CD4-positive, alpha-beta memory T cell (primary cell): ENCODE measurements around the gene ATG10. TPM values are rescaled to one million over a fixed set of nuclear protein-coding genes. Genes with fewer than 3 reads are reported as not detected.

ENCODE experiments used
- CTCF ChIA-PET: fragments of 350-600 bp; sonication (Branson Sonifier 250); formaldehyde crosslinking; loops from one replicate; lab custom pipeline; 2021; ENCODE audit warnings: inconsistent platforms; ENCODE audit not compliant: partially characterized antibody; lab: Charles Lee
- POLR2A ChIA-PET: fragments of 350-600 bp; sonication (Branson Sonifier 250); formaldehyde crosslinking; loops from one replicate; lab custom pipeline; 2021; ENCODE audit not compliant: partially characterized antibody; lab: Charles Lee
- DNase-seq, 5 donors: peaks; one replicate each; pipeline versions ENCODE4 v3.0.0 to v3.0.0-alpha.2; 2020 to 2022; ENCODE audit warnings: mixed read lengths in 1 of 5
- H3K27ac ChIP-seq: one replicate; pipeline ENCODE4 v1.7.0; 2013; ENCODE audit warnings: low read depth, low read length
- H3K27me3 ChIP-seq: 2 replicates; pipeline ENCODE4 v1.7.0; 2013; ENCODE audit warnings: mild to moderate bottlenecking, low read length, moderate library complexity; ENCODE audit not compliant: insufficient read depth
- H3K36me3 ChIP-seq: 2 replicates; pipeline ENCODE4 v1.7.0; 2013; ENCODE audit warnings: mild to moderate bottlenecking, low read length, moderate library complexity; ENCODE audit not compliant: insufficient read depth
- H3K4me1 ChIP-seq: 2 replicates; pipeline ENCODE4 v1.7.0; 2013; ENCODE audit warnings: mild to moderate bottlenecking, low read length, moderate library complexity; ENCODE audit not compliant: insufficient read depth
- H3K4me3 ChIP-seq, 2 donors: one replicate each; pipeline ENCODE4 v1.7.0; 2013; ENCODE audit warnings: low read length in 2 of 2, mild to moderate bottlenecking in 1 of 2
- H3K9me3 ChIP-seq, 2 donors: one replicate each; pipeline ENCODE4 v1.7.0; 2013; ENCODE audit warnings: low read length in 2 of 2, control low read depth in 1 of 2; ENCODE audit not compliant: control insufficient read depth in 1 of 2
- H3K27ac Mint-ChIP-seq, 7 donors: one replicate each; pipeline ENCODE4 v1.8.0; 2020 to 2021; ENCODE audit warnings: mixed read lengths in 7 of 7, mild to moderate bottlenecking in 6 of 7, inconsistent platforms in 3 of 7, moderate library complexity in 3 of 7
- H3K27me3 Mint-ChIP-seq, 2 donors: one replicate each; pipeline ENCODE4 v1.8.0; 2020 to 2021; ENCODE audit warnings: mixed read lengths in 2 of 2
- H3K36me3 Mint-ChIP-seq, 2 donors: one replicate each; pipeline ENCODE4 v1.8.0; 2020 to 2021; ENCODE audit warnings: mixed read lengths in 2 of 2, inconsistent platforms in 1 of 2, mild to moderate bottlenecking in 1 of 2
- H3K4me1 Mint-ChIP-seq, 4 donors: one replicate each; pipeline ENCODE4 v1.8.0; 2020 to 2021; ENCODE audit warnings: mixed read lengths in 4 of 4, mild to moderate bottlenecking in 1 of 4
- H3K4me3 Mint-ChIP-seq, 8 donors: one replicate each; pipeline ENCODE4 v1.8.0; 2020 to 2021; ENCODE audit warnings: mixed read lengths in 8 of 8, mild to moderate bottlenecking in 7 of 8, moderate library complexity in 6 of 8, inconsistent platforms in 3 of 8
- H3K9me3 Mint-ChIP-seq, 8 donors: one replicate each; pipeline ENCODE4 v1.8.0; 2020 to 2021; ENCODE audit warnings: mixed read lengths in 8 of 8, mild to moderate bottlenecking in 5 of 8, inconsistent platforms in 3 of 8, moderate library complexity in 1 of 8
- intact Hi-C: fragments of 100-400 bp; cut with micrococcal nuclease; formaldehyde crosslinking; loops from one replicate; pipeline ENCODE4 v1.15.1; 2023
- polyA plus RNA-seq, 2 donors: library from polyadenylated mRNA; unstranded; fragments of 300-500 nt; fragmentation: Illumina TruSeq; gene quantifications; one replicate each; pipeline ENCODE4 v1.2.3, GENCODE V29; 2021
- total RNA-seq, 2 experiments: library from RNA; stranded (reverse); gene quantifications; one replicate each; pipeline ENCODE4 v1.2.3, GENCODE V29; 2021

Gene ATG10
- total and polyA plus RNA-seq, 4 experiments from 2014 or later = 7.3 to 10.5 (median 7.7) TPM

DNA sequence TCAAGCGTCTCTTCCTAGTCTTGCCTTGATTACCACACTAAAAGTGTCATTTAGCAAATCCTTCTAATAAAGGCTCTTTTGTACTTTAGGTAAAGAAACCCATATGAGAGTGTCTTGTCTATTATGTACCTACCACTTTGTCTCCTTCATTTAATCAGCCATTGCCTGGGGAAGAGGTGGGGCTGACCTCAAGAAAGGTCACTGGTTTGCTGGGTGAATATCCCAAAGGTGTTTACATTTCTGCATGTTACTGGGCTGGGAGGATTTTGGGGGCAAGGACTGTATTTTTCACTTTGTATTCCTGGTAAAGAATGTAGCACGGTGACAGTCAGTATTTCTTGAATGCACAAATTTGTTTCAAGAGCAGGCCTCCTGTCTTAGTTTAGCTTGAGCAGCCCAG, 318.2 kb downstream of the ATG10 start:
- Mint-ChIP-seq H3K27me3 (peaks cover 0 to 1% of the 10 kb centered on the region in 2 donors), H3K4me1 (no peaks in the 10 kb centered on the region), H3K36me3 (peaks cover 0 to 6% of the 10 kb centered on the region in 2 donors), H3K9me3 (no peaks in the 10 kb centered on the region), H3K4me3 (no peak overlapping the region), H3K27ac (no peak overlapping the region)
- no peaks in the 10 kb centered on the region for H3K27me3 ChIP-seq
- H3K4me3 ChIP-seq = no peak overlapping the region
- intact Hi-C loops = no loop called here
- ChIA-PET POLR2A (no interaction called here), CTCF (no interaction called here)
- no peaks in the 10 kb centered on the region for H3K36me3 ChIP-seq
- no peaks in the 10 kb centered on the region for H3K4me1 ChIP-seq
- H3K9me3 ChIP-seq = no peaks in the 10 kb centered on the region
- DNase-seq = no peak
- no peak overlapping the region for H3K27ac ChIP-seq

DNA sequence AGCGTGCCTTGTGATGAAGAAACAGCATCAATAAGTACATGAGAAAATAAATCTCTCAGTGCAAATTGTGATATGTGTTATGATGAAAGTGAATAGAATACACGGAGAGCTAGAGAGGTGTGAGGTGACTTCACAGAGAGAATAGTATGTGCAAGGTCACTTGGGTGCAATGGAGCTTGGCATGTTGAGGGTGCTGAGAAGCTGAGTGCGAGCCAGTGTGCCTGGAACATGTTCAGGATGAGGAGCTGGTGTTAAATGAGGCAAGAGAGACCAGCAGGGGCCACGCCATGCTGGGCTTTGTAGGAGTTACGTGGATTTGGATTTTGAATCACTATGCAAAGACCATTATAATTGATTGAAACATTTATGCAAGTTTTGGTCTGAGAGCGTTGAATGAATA, 319.1 kb downstream of the ATG10 start:
- no peak overlapping the region for H3K27ac ChIP-seq
- no peaks in the 10 kb centered on the region for H3K36me3 ChIP-seq
- ChIA-PET POLR2A (no interaction called here), CTCF (no interaction called here)
- Mint-ChIP-seq H3K27ac (no peak overlapping the region), H3K27me3 (peaks cover 0 to 1% of the 10 kb centered on the region in 2 donors), H3K36me3 (no peaks in the 10 kb centered on the region), H3K4me1 (no peaks in the 10 kb centered on the region), H3K9me3 (no peaks in the 10 kb centered on the region), H3K4me3 (no peak overlapping the region)
- H3K4me1 ChIP-seq = no peaks in the 10 kb centered on the region
- no peak overlapping the region for H3K4me3 ChIP-seq
- intact Hi-C loops = no loop called here
- no peak for DNase-seq
- no peaks in the 10 kb centered on the region for H3K27me3 ChIP-seq
- H3K9me3 ChIP-seq = no peaks in the 10 kb centered on the region

DNA sequence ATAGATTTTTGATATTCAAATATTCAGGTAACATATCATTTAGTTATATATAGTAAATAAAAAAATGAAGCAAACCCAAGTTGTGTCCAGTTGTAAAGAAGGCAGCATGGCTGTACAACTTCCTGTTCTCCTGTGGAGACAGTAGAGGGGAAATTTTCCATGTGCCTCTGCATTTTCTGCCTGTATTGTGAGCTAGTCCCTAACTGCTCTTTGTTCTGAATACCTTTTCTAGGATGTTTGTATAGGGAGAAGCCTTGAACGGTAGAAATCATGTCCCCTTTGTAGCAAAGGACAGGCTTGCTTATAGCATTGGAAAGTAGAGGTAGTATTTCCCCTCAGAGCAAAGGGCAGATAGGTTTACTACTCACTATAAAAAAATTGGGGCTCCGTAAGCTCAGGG, 319.6 kb downstream of the ATG10 start:
- no peaks in the 10 kb centered on the region for H3K4me1 ChIP-seq

DNA sequence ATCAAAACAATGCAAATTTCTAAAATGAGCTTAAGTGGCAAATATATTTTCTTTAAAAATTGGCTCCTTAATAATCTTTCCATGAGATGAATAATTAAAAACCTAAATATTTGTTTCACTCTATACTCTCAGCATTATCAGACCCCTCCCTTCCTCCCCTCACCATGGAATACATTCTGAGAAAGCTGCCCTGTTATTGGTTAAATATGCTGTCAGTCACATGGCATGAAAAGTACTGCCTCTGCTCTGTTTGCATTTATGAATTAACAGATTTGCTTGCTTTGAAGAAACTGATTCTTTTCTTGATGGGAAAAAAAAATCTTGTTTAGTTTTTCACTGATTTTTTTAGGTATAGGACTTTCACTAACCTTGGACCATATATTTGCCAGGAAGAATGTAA, 323.3 kb downstream of the ATG10 start:
- no peak for DNase-seq
- H3K27ac ChIP-seq = no peak overlapping the region
- POLR2A ChIA-PET = no interaction called here
- H3K4me1 ChIP-seq = no peaks in the 10 kb centered on the region
- no peaks in the 10 kb centered on the region for H3K9me3 ChIP-seq
- peaks cover 0 to 3% (median 0%) of the 10 kb centered on the region in 8 donors for H3K9me3 Mint-ChIP-seq
- H3K27me3 ChIP-seq = no peaks in the 10 kb centered on the region
- peaks cover 0 to 1% of the 10 kb centered on the region in 2 donors for H3K27me3 Mint-ChIP-seq
- H3K27ac Mint-ChIP-seq = no peak overlapping the region
- H3K4me3 Mint-ChIP-seq = no peak overlapping the region
- H3K4me1 Mint-ChIP-seq = no peaks in the 10 kb centered on the region
- no peaks in the 10 kb centered on the region for H3K36me3 ChIP-seq
- H3K4me3 ChIP-seq = no peak overlapping the region
- intact Hi-C loops = no loop called here
- CTCF ChIA-PET = no interaction called here
- no peaks in the 10 kb centered on the region for H3K36me3 Mint-ChIP-seq

More for the DNA sequence above, 319.6 kb downstream of the ATG10 start:
- no peak overlapping the region for H3K4me3 Mint-ChIP-seq
- Histone ChIP-seq H3K4me3 (no peak overlapping the region), H3K9me3 (no peaks in the 10 kb centered on the region), H3K27ac (no peak overlapping the region), H3K36me3 (no peaks in the 10 kb centered on the region), H3K27me3 (no peaks in the 10 kb centered on the region)
- H3K27ac Mint-ChIP-seq = no peak overlapping the region
- ChIA-PET POLR2A (no interaction called here), CTCF (no interaction called here)
- DNase-seq = no peak
- no peaks in the 10 kb centered on the region for H3K9me3 Mint-ChIP-seq
- H3K36me3 Mint-ChIP-seq = no peaks in the 10 kb centered on the region
- no peaks in the 10 kb centered on the region for H3K4me1 Mint-ChIP-seq
- peaks cover 0 to 1% of the 10 kb centered on the region in 2 donors for H3K27me3 Mint-ChIP-seq
- intact Hi-C loops = no loop called here

DNA sequence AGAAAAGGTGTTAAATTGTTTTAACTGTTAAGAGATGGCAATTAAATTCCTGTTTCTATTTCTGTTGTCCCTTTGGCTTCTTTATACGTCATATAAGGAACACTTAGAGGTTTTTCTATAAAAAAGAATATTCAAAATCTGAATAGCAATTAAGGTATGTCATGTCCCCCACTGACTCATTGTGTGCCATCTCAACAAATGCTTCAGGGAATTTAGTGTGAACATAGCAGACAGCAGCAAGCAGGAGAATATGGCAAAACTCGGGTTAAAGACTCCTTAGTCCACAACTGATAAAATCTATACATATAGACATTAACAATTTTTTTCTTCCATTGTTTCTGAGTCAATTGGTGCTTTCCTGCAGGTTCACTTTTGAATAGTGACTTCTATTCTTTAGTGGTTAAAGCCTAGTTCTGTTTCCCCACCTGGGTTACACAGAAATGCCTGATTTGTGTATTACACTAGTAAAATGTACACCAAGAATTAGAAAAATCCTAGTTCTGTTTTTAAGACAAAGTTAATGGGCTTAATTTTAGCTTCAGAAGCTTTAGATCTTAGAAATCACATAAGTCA, 324.2 kb downstream of the ATG10 start:
- Histone ChIP-seq H3K36me3 (no peaks in the 10 kb centered on the region), H3K27ac (no peak overlapping the region), H3K4me3 (no peak overlapping the region), H3K9me3 (no peaks in the 10 kb centered on the region), H3K4me1 (no peaks in the 10 kb centered on the region), H3K27me3 (no peaks in the 10 kb centered on the region)
- Mint-ChIP-seq H3K9me3 (peaks cover 0 to 3% (median 0%) of the 10 kb centered on the region in 8 donors), H3K27ac (no peak overlapping the region), H3K4me1 (no peaks in the 10 kb centered on the region), H3K4me3 (no peak overlapping the region), H3K27me3 (peaks cover 0 to 1% of the 10 kb centered on the region in 2 donors), H3K36me3 (no peaks in the 10 kb centered on the region)
- no peak for DNase-seq
- intact Hi-C loops = no loop called here
- CTCF ChIA-PET = no interaction called here
- POLR2A ChIA-PET = no interaction called here

DNA sequence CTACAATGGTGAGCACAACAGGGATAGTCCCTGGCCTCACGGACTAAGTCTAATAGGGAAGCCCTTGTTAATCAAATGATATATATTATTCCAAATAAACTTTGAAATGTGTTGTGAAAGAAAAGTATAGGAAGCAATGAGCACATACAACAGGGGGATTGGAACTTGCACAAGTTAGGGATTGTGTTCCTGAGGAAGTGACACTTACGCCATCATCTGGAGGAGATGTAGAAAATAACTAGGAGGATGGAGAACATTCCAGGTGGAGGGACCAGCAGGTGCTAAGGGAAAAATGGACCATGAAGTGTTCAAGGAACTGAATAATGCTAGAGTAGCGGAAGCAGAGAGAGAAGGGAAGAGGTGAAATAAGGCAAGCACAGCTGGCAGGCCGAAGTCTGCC, 325.1 kb downstream of the ATG10 start:
- H3K4me1 ChIP-seq = no peaks in the 10 kb centered on the region
- no peak overlapping the region for H3K4me3 ChIP-seq
- intact Hi-C loops = no loop called here
- H3K27me3 ChIP-seq = no peaks in the 10 kb centered on the region
- Mint-ChIP-seq H3K4me1 (no peaks in the 10 kb centered on the region), H3K4me3 (no peak overlapping the region), H3K27me3 (peaks cover 0 to 1% of the 10 kb centered on the region in 2 donors), H3K27ac (no peak overlapping the region), H3K36me3 (no peaks in the 10 kb centered on the region), H3K9me3 (peaks cover 0 to 3% (median 0%) of the 10 kb centered on the region in 8 donors)
- H3K27ac ChIP-seq = no peak overlapping the region
- ChIA-PET CTCF (no interaction called here), POLR2A (no interaction called here)
- DNase-seq = no peak
- no peaks in the 10 kb centered on the region for H3K36me3 ChIP-seq
- H3K9me3 ChIP-seq = no peaks in the 10 kb centered on the region

DNA sequence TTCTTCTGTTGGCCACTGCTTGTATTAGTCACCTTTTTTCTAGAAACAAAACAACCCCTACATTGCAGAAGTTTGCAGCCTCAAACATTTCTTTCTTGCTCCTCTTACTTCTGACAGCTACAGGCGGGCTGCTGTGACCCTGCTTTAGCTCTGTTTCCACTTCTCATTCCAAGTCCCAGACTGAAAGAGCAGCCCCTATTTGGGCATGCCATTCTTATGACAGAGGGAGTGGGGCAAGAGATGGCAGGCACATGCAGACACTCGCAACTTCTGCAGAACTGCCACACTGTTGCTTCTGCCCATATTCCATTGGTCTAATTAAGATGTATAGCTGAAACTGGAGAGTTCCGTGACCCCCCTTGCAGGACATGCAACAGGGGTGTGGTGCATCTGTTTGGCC, 325.9 kb downstream of the ATG10 start:
- no peaks in the 10 kb centered on the region for H3K9me3 ChIP-seq
- H3K27ac ChIP-seq = no peak overlapping the region
- CTCF ChIA-PET = no interaction called here
- no peaks in the 10 kb centered on the region for H3K27me3 ChIP-seq
- POLR2A ChIA-PET = no interaction called here
- no peaks in the 10 kb centered on the region for H3K4me1 ChIP-seq
- Mint-ChIP-seq H3K9me3 (peaks cover 0 to 3% (median 0%) of the 10 kb centered on the region in 8 donors), H3K27me3 (peaks cover 0 to 1% of the 10 kb centered on the region in 2 donors), H3K27ac (no peak overlapping the region), H3K4me1 (no peaks in the 10 kb centered on the region), H3K4me3 (no peak overlapping the region), H3K36me3 (no peaks in the 10 kb centered on the region)
- H3K36me3 ChIP-seq = no peaks in the 10 kb centered on the region
- intact Hi-C loops = no loop called here
- no peak for DNase-seq
- no peak overlapping the region for H3K4me3 ChIP-seq

DNA sequence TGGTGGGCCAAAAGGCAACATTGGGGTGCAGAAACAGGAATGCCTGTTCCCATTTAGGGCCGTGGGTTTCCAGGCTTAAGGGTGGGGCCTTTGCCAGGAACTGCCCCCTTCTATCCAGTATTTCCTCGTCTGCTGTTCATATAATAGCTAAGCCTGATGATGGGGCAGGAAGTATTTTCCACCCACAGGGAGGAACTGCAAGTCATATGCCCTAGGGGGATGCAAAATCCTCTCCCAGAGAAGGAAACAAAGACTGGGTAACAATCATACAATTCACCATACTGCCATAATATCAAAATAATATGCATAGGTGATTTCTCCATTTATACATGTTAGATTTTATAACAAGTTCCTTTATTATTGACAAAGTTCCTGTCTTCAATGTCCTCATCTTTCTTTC, 326.8 kb downstream of the ATG10 start:
- Mint-ChIP-seq H3K27me3 (peaks cover 0 to 1% of the 10 kb centered on the region in 2 donors), H3K4me1 (no peaks in the 10 kb centered on the region), H3K9me3 (peaks cover 0 to 3% (median 0%) of the 10 kb centered on the region in 8 donors), H3K27ac (no peak overlapping the region), H3K36me3 (no peaks in the 10 kb centered on the region), H3K4me3 (no peak overlapping the region)
- CTCF ChIA-PET = no interaction called here
- intact Hi-C loops = no loop called here
- H3K4me3 ChIP-seq = no peak overlapping the region
- H3K36me3 ChIP-seq = no peaks in the 10 kb centered on the region
- DNase-seq = no peak
- no peaks in the 10 kb centered on the region for H3K27me3 ChIP-seq
- H3K27ac ChIP-seq = no peak overlapping the region
- no peaks in the 10 kb centered on the region for H3K4me1 ChIP-seq
- POLR2A ChIA-PET = no interaction called here
- no peaks in the 10 kb centered on the region for H3K9me3 ChIP-seq
